Activated T-helper 1 cell treated with anti-CD3 and anti-CD28 coated beads, Interleukin-12 subunit alpha, Interleukin-12 subunit beta, Interleukin-2, Interleukin-4 antibody, amounts not matched to agents 30 ng/mL and 10 ng/mL and 1 ng/mL, durations not matched to agents 14 hours and 24 hours and 36 hours (primary cell): Measurements from ENCODE around the gene RPS14. TPM values are rescaled to one million over a fixed set of nuclear protein-coding genes. Genes with fewer than 3 reads are reported as not detected.
A peak's percentile ranks its signal among the peaks of the same experiment; 100 is the strongest.

Experiments used
- DNase-seq: peaks from one replicate; pipeline ENCODE4 v3.0.0; 2021; ENCODE audit warnings: low spot score
- H3K27ac Mint-ChIP-seq: one replicate; pipeline ENCODE4 v1.8.0; 2021; ENCODE audit warnings: mild to moderate bottlenecking, mixed read lengths
- H3K27me3 Mint-ChIP-seq: one replicate; pipeline ENCODE4 v1.8.0; 2022; ENCODE audit warnings: mild to moderate bottlenecking, moderate library complexity, mixed read lengths; ENCODE audit not compliant: insufficient read depth
- H3K36me3 Mint-ChIP-seq: one replicate; pipeline ENCODE4 v1.8.0; 2021; ENCODE audit warnings: low read depth, mixed read lengths
- H3K4me1 Mint-ChIP-seq: one replicate; pipeline ENCODE4 v1.8.0; 2021; ENCODE audit warnings: low read depth, mixed read lengths
- H3K4me3 Mint-ChIP-seq: one replicate; pipeline ENCODE4 v1.8.0; 2021; ENCODE audit warnings: mild to moderate bottlenecking, moderate library complexity, mixed read lengths
- H3K9me3 Mint-ChIP-seq: one replicate; pipeline ENCODE4 v1.8.0; 2021; ENCODE audit warnings: mixed read lengths
- intact Hi-C: fragments of 100-400 bp; cut with micrococcal nuclease; formaldehyde crosslinking; loops from one replicate; pipeline ENCODE4 v1.15.1; 2024
- total RNA-seq: library from RNA; stranded (reverse); gene quantifications from 2 replicates; pipeline ENCODE4 v1.2.3, GENCODE V29; 2022

Gene RPS14
- total RNA-seq, 1 donor from 2014 or later = 2,328 TPM

DNA sequence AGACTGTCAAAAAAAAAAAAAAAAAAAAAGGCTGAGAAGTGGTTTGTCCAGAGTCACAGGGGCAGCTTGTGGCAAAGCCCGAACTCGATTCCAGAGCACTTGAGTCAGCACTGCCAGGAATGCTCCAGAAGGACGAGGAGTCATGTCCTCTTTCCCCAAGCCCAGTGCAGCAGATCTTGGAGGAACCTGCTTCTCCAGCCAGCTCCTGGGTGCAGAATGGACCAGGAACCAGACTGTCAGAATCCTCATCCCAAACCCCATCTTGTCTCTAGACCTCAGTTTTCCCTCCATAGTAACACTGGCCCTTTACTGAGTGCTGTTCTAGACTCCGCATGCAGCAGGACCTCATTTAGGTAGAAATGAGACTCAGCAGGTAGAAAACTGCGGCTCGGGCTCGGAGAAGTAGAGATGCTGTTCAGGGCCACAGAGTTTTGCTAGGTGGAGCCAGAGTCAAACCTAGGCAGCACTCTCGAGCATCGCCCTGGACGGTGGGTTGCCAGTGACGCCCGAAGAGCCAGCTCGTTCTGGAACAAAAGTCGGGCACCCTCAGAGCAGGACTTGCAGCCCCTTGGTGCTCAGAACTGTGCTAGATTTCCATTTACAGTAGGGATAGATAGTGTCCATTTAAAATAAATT lies 52.3 kb downstream of the RPS14 start:
- Mint-ChIP-seq H3K27ac (no peak overlapping the region), H3K27me3 (no peaks in the 10 kb centered on the region), H3K4me1 (no peaks in the 10 kb centered on the region), H3K9me3 (no peaks in the 10 kb centered on the region), H3K4me3 (no peak overlapping the region), H3K36me3 (peaks cover 46% of the 10 kb centered on the region)
- intact Hi-C loops = no loop called here
- DNase-seq = no peak

DNA sequence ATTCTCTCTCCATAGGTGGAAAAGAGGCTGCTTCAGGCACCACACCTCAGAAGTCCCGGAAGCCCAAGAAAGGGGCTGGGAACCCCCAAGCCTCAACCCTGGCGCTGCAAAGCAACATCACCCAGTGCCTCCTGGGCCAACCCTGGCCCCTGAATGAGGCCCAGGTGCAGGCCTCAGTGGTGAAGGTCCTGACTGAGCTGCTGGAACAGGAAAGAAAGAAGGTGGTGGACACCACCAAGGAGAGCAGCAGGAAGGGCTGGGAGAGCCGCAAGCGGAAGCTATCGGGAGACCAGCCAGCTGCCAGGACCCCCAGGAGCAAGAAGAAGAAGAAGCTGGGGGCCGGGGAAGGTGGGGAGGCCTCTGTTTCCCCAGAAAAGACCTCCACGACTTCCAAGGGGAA lies 53.3 kb downstream of the RPS14 start:
- no peaks in the 10 kb centered on the region for H3K27me3 Mint-ChIP-seq

DNA sequence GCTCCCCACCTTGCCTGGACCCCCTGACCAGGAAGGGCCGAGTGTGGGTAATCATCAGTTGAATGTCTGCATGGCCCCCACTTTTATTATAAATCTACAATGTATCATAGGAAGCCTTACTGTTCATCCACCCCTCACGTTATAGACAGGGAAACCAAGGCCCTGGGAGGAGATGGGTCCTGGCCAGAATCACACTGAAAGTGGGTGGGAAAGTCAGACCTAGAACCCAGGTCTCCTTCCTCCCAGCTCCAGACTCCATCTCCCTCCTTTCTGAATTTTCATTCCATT lies 53.9 kb downstream of the RPS14 start:
- Mint-ChIP-seq H3K9me3 (no peaks in the 10 kb centered on the region), H3K4me3 (no peak overlapping the region), H3K27me3 (no peaks in the 10 kb centered on the region), H3K27ac (no peak overlapping the region), H3K4me1 (no peaks in the 10 kb centered on the region), H3K36me3 (peaks cover 37% of the 10 kb centered on the region)
- DNase-seq = no peak
- intact Hi-C loops = no loop called here

More for the DNA sequence above, 53.3 kb downstream of the RPS14 start:
- Mint-ChIP-seq H3K4me3 (no peak overlapping the region), H3K9me3 (no peaks in the 10 kb centered on the region), H3K36me3 (peaks cover 42% of the 10 kb centered on the region), H3K4me1 (no peaks in the 10 kb centered on the region), H3K27ac (peak overlapping the region; percentile 43)
- no peak for DNase-seq
- intact Hi-C loops = no loop called here

DNA sequence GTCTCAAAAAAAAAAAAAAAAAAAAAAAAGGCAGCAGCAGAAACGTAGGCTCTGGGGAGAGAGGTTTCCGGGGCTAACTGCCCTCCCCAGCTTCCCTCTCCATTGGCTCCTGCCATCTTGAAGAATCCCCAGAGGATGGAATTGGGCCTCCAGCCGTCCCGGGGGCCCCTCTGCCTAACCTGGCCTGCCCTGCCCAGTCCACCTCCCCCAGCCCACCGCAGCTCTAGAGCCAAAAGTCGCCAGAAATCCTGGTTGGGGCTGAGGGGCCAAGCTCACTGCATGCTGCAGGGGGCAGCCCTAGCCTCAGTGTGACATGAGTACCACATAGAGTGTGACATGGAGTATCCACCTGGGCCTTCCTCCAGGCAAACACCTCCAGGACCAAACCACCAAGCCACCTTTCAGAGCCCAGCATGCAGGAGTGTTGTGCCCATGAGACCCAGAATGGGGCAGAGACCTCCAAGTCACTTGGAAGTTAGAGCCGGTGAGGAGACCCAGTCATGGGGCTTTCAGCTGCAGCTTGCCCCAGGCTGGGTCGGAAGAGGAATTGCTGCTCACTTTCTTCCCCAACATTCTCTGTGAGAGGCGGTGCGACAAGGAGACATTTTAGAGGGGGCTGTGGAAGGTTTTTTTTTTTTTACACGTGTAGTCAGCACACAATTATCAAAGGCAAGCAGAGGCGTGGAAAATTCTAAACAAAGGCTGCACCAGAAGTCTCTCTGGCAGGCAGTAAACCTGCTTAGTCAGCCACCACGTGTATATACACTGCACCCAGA lies 54.4 kb downstream of the RPS14 start:
- H3K9me3 Mint-ChIP-seq = no peaks in the 10 kb centered on the region
- no peak overlapping the region for H3K27ac Mint-ChIP-seq
- no peak overlapping the region for H3K4me3 Mint-ChIP-seq
- no peaks in the 10 kb centered on the region for H3K4me1 Mint-ChIP-seq
- DNase-seq = no peak
- H3K36me3 Mint-ChIP-seq = peaks cover 32% of the 10 kb centered on the region
- no peaks in the 10 kb centered on the region for H3K27me3 Mint-ChIP-seq
- intact Hi-C loops = no loop called here

DNA sequence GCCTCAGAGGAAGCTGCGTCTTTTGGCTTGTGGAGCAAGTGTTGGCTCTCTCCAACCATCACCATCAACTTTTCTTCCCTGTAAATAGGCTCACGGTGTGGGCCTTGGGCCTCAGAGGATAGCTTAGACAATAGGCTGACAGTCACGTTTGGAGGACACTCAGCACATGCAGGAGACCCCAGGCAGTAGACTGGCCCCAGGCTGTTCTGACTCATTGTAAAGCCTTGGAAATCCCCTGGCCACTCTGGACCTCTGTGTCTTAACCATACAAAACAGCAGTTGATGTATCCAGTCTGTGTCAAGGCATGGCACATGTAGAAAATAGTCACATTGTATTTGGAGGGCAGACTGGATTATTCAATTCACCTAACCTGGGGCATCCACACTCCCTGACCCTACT lies 55.4 kb downstream of the RPS14 start:
- Mint-ChIP-seq H3K27ac (peak overlapping the region; percentile 40), H3K4me3 (no peak overlapping the region), H3K4me1 (no peaks in the 10 kb centered on the region), H3K9me3 (no peaks in the 10 kb centered on the region), H3K36me3 (peaks cover 28% of the 10 kb centered on the region), H3K27me3 (no peaks in the 10 kb centered on the region)
- intact Hi-C loops = no loop called here
- DNase-seq = no peak

DNA sequence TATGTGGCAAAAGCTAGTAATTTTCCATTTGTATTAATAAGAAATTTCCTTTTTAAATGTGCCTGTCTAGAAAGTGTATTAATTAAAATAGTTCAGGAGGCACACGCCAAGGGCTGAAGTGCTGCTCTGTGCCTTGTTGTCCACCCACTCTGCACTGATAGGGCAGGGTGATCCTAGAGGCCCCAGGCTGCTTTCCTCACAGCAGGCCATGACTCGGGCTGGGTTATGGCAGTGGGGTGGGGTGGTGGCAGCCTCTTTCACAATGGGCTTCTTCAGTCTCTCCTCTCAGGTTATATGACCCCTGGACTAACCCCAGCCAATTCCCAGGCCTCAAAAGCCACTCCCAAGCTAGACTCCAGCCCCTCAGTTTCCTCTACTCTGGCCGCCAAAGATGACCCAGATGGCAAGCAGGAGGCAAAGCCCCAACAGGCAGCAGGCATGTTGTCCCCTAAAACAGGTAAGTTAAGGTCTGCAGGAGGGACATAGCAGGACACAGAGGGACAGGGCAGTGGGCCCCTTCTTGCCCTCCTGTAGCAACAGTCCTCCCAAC lies 56.4 kb downstream of the RPS14 start:
- Mint-ChIP-seq H3K36me3 (peaks cover 26% of the 10 kb centered on the region), H3K27me3 (no peaks in the 10 kb centered on the region), H3K4me1 (no peaks in the 10 kb centered on the region), H3K4me3 (no peak overlapping the region), H3K9me3 (no peaks in the 10 kb centered on the region), H3K27ac (no peak overlapping the region)
- DNase-seq = no peak
- intact Hi-C loops = no loop called here

DNA sequence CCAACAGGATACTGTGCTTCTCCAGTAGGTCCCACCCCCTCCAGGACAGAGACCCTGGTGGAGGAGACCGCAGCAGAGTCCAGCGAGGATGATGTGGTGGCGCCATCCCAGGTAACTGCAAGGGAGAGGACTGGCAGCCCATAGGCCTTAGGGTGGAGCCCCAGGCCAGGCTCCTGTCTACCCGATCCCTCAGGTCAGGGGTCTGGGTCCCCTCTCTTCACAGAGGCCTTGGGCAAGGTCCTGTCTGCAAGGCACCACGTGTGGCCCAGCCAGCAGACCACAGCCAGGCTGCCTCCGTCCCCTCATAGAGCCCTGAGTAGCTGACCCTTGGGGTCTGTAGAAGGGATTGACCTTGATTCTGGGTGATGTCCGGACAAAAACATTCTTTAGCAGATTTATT lies 56.9 kb downstream of the RPS14 start:
- peaks cover 26% of the 10 kb centered on the region for H3K36me3 Mint-ChIP-seq
- no peak overlapping the region for H3K27ac Mint-ChIP-seq
- H3K27me3 Mint-ChIP-seq = no peaks in the 10 kb centered on the region
- H3K4me3 Mint-ChIP-seq = no peak overlapping the region
- intact Hi-C loops = no loop called here
- DNase-seq = no peak
- H3K9me3 Mint-ChIP-seq = no peaks in the 10 kb centered on the region
- H3K4me1 Mint-ChIP-seq = no peaks in the 10 kb centered on the region

Other genes with a start within 250 kb of the RPS14 start
- not detected in 2 replicates for gene CAMK2A, start 160.0 kb downstream of the RPS14 start, total RNA-seq
- not detected in 2 replicates for gene ARSI, start 146.8 kb downstream of the RPS14 start, total RNA-seq
- gene TCOF1, start 92.0 kb downstream of the RPS14 start, total RNA-seq = 130 and 131 TPM in 2 replicates
- 440 and 444 TPM in 2 replicates for gene CD74, start 36.8 kb downstream of the RPS14 start, total RNA-seq
- 2.8 and 3.9 TPM in 2 replicates for gene NDST1, start 58.4 kb upstream of the RPS14 start, total RNA-seq
- not detected in 2 replicates for gene SYNPO, start 190.9 kb upstream of the RPS14 start, total RNA-seq
- gene MYOZ3, start 211.5 kb upstream of the RPS14 start, total RNA-seq = 0.49 and 0.51 TPM in 2 replicates